Measurements from ENCODE around the gene ZNF827.

The ZNF827 gene

DNA sequence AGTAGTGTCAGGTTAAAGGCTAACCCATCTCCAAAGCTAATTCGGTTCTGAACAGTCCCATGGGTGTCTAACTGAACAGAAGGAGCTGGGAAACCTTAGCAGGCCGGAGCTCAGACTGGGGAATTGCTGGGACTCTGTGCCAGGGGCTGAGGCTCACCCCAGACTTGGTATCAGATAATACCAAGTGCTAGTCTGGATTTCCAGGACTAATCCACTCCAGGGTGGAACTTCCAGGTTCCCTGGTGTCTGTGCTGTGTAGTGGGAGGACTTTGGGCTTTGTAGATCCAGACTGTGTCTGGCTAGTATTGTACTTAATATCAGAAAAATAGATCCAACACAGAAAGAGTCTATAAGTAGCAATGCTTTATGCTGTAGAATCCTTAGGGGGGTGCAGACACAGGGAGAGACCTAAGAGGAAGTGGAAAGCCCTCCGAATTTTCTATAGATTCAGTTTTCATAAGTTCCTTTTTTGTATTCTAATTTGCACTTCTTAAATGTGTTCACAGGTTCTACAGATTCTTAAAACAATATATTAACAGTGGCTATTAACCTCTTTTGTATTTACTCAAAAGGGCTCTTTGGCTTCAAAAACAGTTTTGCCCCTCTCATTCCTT lies 4.1 kb downstream of the ZNF827 start (continued):
- TF ChIP-seq, protein P1, sequence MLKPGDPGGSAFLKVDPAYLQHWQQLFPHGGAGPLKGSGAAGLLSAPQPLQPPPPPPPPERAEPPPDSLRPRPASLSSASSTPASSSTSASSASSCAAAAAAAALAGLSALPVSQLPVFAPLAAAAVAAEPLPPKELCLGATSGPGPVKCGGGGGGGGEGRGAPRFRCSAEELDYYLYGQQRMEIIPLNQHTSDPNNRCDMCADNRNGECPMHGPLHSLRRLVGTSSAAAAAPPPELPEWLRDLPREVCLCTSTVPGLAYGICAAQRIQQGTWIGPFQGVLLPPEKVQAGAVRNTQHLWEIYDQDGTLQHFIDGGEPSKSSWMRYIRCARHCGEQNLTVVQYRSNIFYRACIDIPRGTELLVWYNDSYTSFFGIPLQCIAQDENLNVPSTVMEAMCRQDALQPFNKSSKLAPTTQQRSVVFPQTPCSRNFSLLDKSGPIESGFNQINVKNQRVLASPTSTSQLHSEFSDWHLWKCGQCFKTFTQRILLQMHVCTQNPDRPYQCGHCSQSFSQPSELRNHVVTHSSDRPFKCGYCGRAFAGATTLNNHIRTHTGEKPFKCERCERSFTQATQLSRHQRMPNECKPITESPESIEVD (tag by site-specific recombination; IDR thresholded peaks at IDR 0.05) = no peak
- TF ChIP-seq ZNF830 (tag by site-specific recombination; IDR thresholded peaks at IDR 0.05; ENCODE audit: low read depth) = no peak

DNA sequence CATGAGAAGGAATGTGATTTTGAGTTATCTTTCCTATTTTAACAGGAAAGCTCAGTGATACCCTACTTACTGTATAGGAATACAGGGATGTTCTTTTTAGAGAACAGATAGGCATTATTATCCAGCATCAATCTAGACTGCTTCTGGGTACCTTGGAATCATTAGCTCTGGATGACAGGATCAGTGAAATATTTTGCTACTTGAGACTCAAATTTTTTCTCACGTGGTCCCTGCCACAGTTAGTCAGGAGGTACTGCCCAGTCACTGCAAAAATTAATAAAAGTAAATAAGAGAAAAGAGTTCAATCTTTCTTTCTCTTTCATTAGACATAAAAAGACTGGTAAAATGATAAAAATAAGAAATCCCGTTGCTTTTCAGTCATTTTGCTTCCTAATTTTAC lies 5.5 kb downstream of the ZNF827 start:
- no peak overlapping the region for H3K4me3 ChIP-seq (ENCODE audit: low read depth, low read length)
- H3K4me1 ChIP-seq (ENCODE audit: control insufficient read depth, insufficient read depth, low read length) = peaks cover 9% of the 10 kb centered on the region; the same call in 1 of the 2 replicates
- no peaks in the 10 kb centered on the region for H3K36me3 ChIP-seq (ENCODE audit: control insufficient read depth in 2 of 2, insufficient read depth in 1 of 2, low read length in 2 of 2)
- CTCF ChIA-PET = interaction anchor here (0.9 kb wide), 1 partner anchor 54 kb away, joined by 5 read pairs; no protein-coding TSS in a partner anchor
- TF ChIP-seq, protein P2, sequence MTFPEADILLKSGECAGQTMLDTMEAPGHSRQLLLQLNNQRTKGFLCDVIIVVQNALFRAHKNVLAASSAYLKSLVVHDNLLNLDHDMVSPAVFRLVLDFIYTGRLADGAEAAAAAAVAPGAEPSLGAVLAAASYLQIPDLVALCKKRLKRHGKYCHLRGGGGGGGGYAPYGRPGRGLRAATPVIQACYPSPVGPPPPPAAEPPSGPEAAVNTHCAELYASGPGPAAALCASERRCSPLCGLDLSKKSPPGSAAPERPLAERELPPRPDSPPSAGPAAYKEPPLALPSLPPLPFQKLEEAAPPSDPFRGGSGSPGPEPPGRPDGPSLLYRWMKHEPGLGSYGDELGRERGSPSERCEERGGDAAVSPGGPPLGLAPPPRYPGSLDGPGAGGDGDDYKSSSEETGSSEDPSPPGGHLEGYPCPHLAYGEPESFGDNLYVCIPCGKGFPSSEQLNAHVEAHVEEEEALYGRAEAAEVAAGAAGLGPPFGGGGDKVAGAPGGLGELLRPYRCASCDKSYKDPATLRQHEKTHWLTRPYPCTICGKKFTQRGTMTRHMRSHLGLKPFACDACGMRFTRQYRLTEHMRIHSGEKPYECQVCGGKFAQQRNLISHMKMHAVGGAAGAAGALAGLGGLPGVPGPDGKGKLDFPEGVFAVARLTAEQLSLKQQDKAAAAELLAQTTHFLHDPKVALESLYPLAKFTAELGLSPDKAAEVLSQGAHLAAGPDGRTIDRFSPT (tag by site-specific recombination; IDR thresholded peaks at IDR 0.05) = no peak
- TF ChIP-seq, protein P3, sequence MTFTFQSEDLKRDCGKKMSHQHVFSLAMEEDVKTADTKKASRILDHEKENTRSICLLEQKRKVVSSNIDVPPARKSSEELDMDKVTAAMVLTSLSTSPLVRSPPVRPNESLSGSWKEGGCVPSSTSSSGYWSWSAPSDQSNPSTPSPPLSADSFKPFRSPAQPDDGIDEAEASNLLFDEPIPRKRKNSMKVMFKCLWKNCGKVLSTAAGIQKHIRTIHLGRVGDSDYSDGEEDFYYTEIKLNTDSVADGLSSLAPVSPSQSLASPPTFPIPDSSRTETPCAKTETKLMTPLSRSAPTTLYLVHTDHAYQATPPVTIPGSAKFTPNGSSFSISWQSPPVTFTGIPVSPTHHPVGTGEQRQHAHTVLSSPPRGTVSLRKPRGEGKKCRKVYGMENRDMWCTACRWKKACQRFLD (tag by site-specific recombination; IDR thresholded peaks at IDR 0.05) = no peak
- TF ChIP-seq ZNF549 (tag by site-specific recombination; IDR thresholded peaks at IDR 0.05) (peak; percentile 57; the same call in 1 of the 2 replicates), ZNF830 (tag by site-specific recombination; IDR thresholded peaks at IDR 0.05; ENCODE audit: low read depth) (no peak), ZNF670 (tag by site-specific recombination; IDR thresholded peaks at IDR 0.05; ENCODE audit: low read depth) (no peak), KLF9 (tag by site-specific recombination; IDR thresholded peaks at IDR 0.05; ENCODE audit: low read depth) (no peak)
- POLR2A ChIA-PET = no interaction called here
- H3K27ac ChIP-seq (ENCODE audit: extremely low read depth, low read depth, low read length) = no peak overlapping the region
- H3K9me3 ChIP-seq (ENCODE audit: control insufficient read depth, insufficient read depth, low read depth, low read length) = no peaks in the 10 kb centered on the region

DNA sequence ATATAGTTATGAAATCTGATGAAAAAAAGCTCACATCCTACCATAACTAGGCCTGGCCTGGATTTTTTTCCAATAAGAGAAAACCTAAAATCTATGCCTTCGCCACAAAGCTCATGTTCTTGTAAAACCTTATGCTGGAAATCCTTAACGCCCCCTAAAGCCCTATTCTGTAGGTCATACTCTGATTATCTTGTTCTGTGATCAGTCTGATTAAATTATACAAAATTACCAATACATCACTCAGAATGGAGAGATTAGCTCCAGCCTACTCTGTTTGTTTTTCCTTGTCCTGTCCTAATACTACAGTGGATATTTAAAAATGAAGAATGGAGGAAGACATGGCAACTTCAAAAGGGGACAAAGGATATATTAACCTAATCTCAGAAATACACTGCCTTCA lies 7.2 kb downstream of the ZNF827 start:
- no peak overlapping the region for H3K4me3 ChIP-seq (ENCODE audit: low read depth, low read length)
- TF ChIP-seq ZNF169 (tag by site-specific recombination; IDR thresholded peaks at IDR 0.05) (no peak), ZSCAN23 (tag by site-specific recombination; IDR thresholded peaks at IDR 0.05) (no peak), WT1 (tag by site-specific recombination; IDR thresholded peaks at IDR 0.05) (no peak), MYNN (tag by site-specific recombination; IDR thresholded peaks at IDR 0.05; ENCODE audit: borderline replicate concordance) (no peak), ZNF37A (tag by site-specific recombination; IDR thresholded peaks at IDR 0.05) (no peak)
- no peaks in the 10 kb centered on the region for H3K9me3 ChIP-seq (ENCODE audit: control insufficient read depth, insufficient read depth, low read depth, low read length)
- H3K4me1 ChIP-seq (ENCODE audit: control insufficient read depth, insufficient read depth, low read length) = peaks cover 9% of the 10 kb centered on the region; the same call in 1 of the 2 replicates
- CTCF ChIA-PET = no interaction called here
- POLR2A ChIA-PET = interaction anchor here (0.5 kb wide), 1 partner anchor 194 kb away, joined by 3 read pairs; no protein-coding TSS in a partner anchor
- H3K36me3 ChIP-seq (ENCODE audit: control insufficient read depth in 2 of 2, insufficient read depth in 1 of 2, low read length in 2 of 2) = no peaks in the 10 kb centered on the region
- no peak overlapping the region for H3K27ac ChIP-seq (ENCODE audit: extremely low read depth, low read depth, low read length)

DNA sequence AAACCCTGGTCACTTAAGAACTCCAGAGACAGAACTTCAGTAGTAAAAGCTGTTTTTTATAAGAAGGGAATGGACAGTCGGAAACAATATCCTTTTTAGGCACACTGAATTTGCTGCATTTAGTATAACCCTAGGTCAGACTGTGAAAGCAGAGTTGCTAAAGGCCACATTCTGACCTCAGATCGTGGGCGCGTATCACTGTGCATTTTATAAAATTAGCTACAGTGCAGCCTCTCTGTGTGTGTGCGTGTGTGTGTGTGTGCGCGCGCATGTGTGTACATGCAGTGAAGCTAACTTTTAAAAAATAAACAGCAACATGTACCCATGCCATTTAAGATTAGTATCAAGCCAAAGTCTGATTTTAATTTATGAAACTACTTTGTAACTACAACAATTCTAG lies 8.0 kb downstream of the ZNF827 start:
- ChIA-PET POLR2A (no interaction called here), CTCF (no interaction called here)
- Histone ChIP-seq H3K27ac (ENCODE audit: extremely low read depth, low read depth, low read length) (no peak overlapping the region), H3K4me3 (ENCODE audit: low read depth, low read length) (no peak overlapping the region), H3K36me3 (ENCODE audit: control insufficient read depth in 2 of 2, insufficient read depth in 1 of 2, low read length in 2 of 2) (no peaks in the 10 kb centered on the region), H3K9me3 (ENCODE audit: control insufficient read depth, insufficient read depth, low read depth, low read length) (no peaks in the 10 kb centered on the region), H3K4me1 (ENCODE audit: control insufficient read depth, insufficient read depth, low read length) (peaks cover 9% of the 10 kb centered on the region; the same call in 1 of the 2 replicates)
- TF ChIP-seq ZFHX2 (tag by site-specific recombination; conservative IDR thresholded peaks at IDR 0.05) = no peak
- TF ChIP-seq ZXDB (tag by site-specific recombination; IDR thresholded peaks at IDR 0.05) = no peak
- no peak for TF ChIP-seq ZNF146 (tag by site-specific recombination; IDR thresholded peaks at IDR 0.05)
- no peak for TF ChIP-seq ZNF629 (tag by site-specific recombination; IDR thresholded peaks at IDR 0.05)
- TF ChIP-seq ZFP41 (tag by site-specific recombination; IDR thresholded peaks at IDR 0.05; ENCODE audit: borderline replicate concordance) = no peak
- TF ChIP-seq, protein P4, sequence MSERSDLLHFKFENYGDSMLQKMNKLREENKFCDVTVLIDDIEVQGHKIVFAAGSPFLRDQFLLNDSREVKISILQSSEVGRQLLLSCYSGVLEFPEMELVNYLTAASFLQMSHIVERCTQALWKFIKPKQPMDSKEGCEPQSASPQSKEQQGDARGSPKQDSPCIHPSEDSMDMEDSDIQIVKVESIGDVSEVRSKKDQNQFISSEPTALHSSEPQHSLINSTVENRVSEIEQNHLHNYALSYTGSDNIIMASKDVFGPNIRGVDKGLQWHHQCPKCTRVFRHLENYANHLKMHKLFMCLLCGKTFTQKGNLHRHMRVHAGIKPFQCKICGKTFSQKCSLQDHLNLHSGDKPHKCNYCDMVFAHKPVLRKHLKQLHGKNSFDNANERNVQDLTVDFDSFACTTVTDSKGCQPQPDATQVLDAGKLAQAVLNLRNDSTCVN (tag by site-specific recombination; optimal IDR thresholded peaks at IDR 0.05) = no peak
- no peak for TF ChIP-seq ZNF473 (tag by site-specific recombination; IDR thresholded peaks at IDR 0.05)
- no peak for TF ChIP-seq ZBTB7A (tag by site-specific recombination; IDR thresholded peaks at IDR 0.05; ENCODE audit: low read depth)
- TF ChIP-seq, protein P5, sequence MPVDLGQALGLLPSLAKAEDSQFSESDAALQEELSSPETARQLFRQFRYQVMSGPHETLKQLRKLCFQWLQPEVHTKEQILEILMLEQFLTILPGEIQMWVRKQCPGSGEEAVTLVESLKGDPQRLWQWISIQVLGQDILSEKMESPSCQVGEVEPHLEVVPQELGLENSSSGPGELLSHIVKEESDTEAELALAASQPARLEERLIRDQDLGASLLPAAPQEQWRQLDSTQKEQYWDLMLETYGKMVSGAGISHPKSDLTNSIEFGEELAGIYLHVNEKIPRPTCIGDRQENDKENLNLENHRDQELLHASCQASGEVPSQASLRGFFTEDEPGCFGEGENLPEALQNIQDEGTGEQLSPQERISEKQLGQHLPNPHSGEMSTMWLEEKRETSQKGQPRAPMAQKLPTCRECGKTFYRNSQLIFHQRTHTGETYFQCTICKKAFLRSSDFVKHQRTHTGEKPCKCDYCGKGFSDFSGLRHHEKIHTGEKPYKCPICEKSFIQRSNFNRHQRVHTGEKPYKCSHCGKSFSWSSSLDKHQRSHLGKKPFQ (tag by site-specific recombination; IDR thresholded peaks at IDR 0.05) = no peak
- no peak for TF ChIP-seq ZNF433 (tag by site-specific recombination; IDR thresholded peaks at IDR 0.05; ENCODE audit: low read depth)

All from HEK293 (cell line).